RWPE1 (cell line): ENCODE measurements around the gene FGFR3.

ENCODE experiments used
- CTCF ChIA-PET: fragments of 350-600 bp; sonication (Branson Sonifier 250); formaldehyde crosslinking; extraction: SDS; loops from one replicate; lab custom pipeline; 2021; lab: Yijun Ruan, JAX
- POLR2A ChIA-PET: fragments of 400-600 bp; formaldehyde crosslinking; extraction: SDS; loops from one replicate; lab custom pipeline; 2020; ENCODE audit warnings: antibody characterized with exemption; ENCODE audit not compliant: low non-redundant PET; lab: Yijun Ruan, JAX
- DNase-seq: peaks from one replicate; pipeline ENCODE4 v3.0.0; 2012; ENCODE audit warnings: low spot score
- H3K27ac ChIP-seq: fragments of 450-650 bp; 2 replicates; pipeline ENCODE4 v1.5.1; 2017
- CTCF ChIP-seq: fragments of 450-650 bp; conservative IDR thresholded peaks from 2 replicates; pipeline ENCODE4 v1.5.1; 2017; ENCODE audit warnings: low read depth, mild to moderate bottlenecking

The FGFR3 gene

GRCh38 chr4:1823545-1823932 is 30.4 kb downstream of the FGFR3 start:
- CTCF ChIA-PET, result no interaction called here
- no peak for TF ChIP-seq CTCF
- H3K27ac ChIP-seq, result no peak overlapping the region
- no peak for DNase-seq
- POLR2A ChIA-PET, result no interaction called here

GRCh38 chr4:1824746-1825145 is 31.7 kb downstream of the FGFR3 start:
- DNase-seq, result no peak
- TF ChIP-seq CTCF, result no peak
- POLR2A ChIA-PET, result no interaction called here
- CTCF ChIA-PET, result no interaction called here
- H3K27ac ChIP-seq, result peak overlapping the region; percentile 10

GRCh38 chr4:1825326-1825725 is 32.2 kb downstream of the FGFR3 start:
- CTCF ChIA-PET, result no interaction called here
- POLR2A ChIA-PET, result no interaction called here
- peak overlapping the region; percentile 9 for H3K27ac ChIP-seq
- no peak for TF ChIP-seq CTCF
- DNase-seq, result no peak

- CTCF ChIA-PET, result interaction anchor here (0.6 kb wide), 2 partner anchors 122 to 1007 kb away, joined by 3 read pairs; no protein-coding TSS in a partner anchor
- DNase-seq, result no peak
- POLR2A ChIA-PET, result no interaction called here
- H3K27ac ChIP-seq, result no peak overlapping the region
- TF ChIP-seq CTCF, result no peak
These were observed 33.6 kb downstream of the FGFR3 start for GRCh38 chr4:1826531-1827350.

GRCh38 chr4:1830234-1830633 is 37.1 kb downstream of the FGFR3 start:
- CTCF ChIA-PET, result no interaction called here

GRCh38 chr4:1830642-1831228 is 37.6 kb downstream of the FGFR3 start:
- no peak for DNase-seq
- CTCF ChIA-PET, result no interaction called here
- TF ChIP-seq CTCF, result no peak
- H3K27ac ChIP-seq, result peak overlapping the region; percentile 35
- POLR2A ChIA-PET, result no interaction called here

More at GRCh38 chr4:1830234-1830633, 37.1 kb downstream of the FGFR3 start:
- POLR2A ChIA-PET, result no interaction called here
- peak overlapping the region; percentile 35; the same call in 1 of the 2 replicates for H3K27ac ChIP-seq
- no peak for TF ChIP-seq CTCF
- no peak for DNase-seq
